NCI-H2107 treated with DMSO at 0.1 percent for 48 hours (cell line): ENCODE results near the gene LRP1B.

Experiments used
- DNase-seq: peaks from one replicate; lab custom pipeline; 2025; ENCODE audit not compliant: unreplicated experiment; lab: John Stamatoyannopoulos, UW

LRP1B gene

GRCh38 chr2:141601511-141602152, 529.2 kb downstream of the LRP1B start:
- DNase-seq: no peak

GRCh38 chr2:141599721-141600120, 531.1 kb downstream of the LRP1B start:
- no peak for DNase-seq

GRCh38 chr2:141598982-141599381, 531.8 kb downstream of the LRP1B start:
- DNase-seq: no peak

GRCh38 chr2:141595316-141595920, 535.4 kb downstream of the LRP1B start:
- no peak for DNase-seq

GRCh38 chr2:141591787-141592186, 539.0 kb downstream of the LRP1B start:
- DNase-seq: no peak

- DNase-seq: no peak
Measured at GRCh38 chr2:141590620-141591019, 540.2 kb downstream of the LRP1B start.

GRCh38 chr2:141589314-141589713, 541.5 kb downstream of the LRP1B start:
- DNase-seq: no peak

GRCh38 chr2:141586985-141587384, 543.8 kb downstream of the LRP1B start:
- no peak for DNase-seq

GRCh38 chr2:141582213-141582612, 548.6 kb downstream of the LRP1B start:
- no peak for DNase-seq

- no peak for DNase-seq
Measured at GRCh38 chr2:141579071-141579470, 551.7 kb downstream of the LRP1B start.

- DNase-seq: no peak
Measured at GRCh38 chr2:141570474-141571131, 560.2 kb downstream of the LRP1B start.

GRCh38 chr2:141569941-141570340, 560.9 kb downstream of the LRP1B start:
- no peak for DNase-seq

- no peak for DNase-seq
Measured at GRCh38 chr2:141565597-141565996, 565.2 kb downstream of the LRP1B start.

GRCh38 chr2:141560723-141561122, 570.1 kb downstream of the LRP1B start:
- DNase-seq: no peak

GRCh38 chr2:141557329-141558095, 573.3 kb downstream of the LRP1B start:
- DNase-seq: no peak

- DNase-seq: no peak
Measured at GRCh38 chr2:141555876-141556470, 574.8 kb downstream of the LRP1B start.

GRCh38 chr2:141554810-141555209, 576.0 kb downstream of the LRP1B start:
- DNase-seq: peak; percentile 11

GRCh38 chr2:141534666-141535362, 596.0 kb downstream of the LRP1B start:
- DNase-seq: no peak

- DNase-seq: no peak
Measured at GRCh38 chr2:141529659-141530058, 601.2 kb downstream of the LRP1B start.

- DNase-seq: no peak
Measured at GRCh38 chr2:141528990-141529389, 601.8 kb downstream of the LRP1B start.

GRCh38 chr2:141526760-141527159, 604.1 kb downstream of the LRP1B start:
- no peak for DNase-seq
